ENCODE measurements around the gene TAS2R9.
"Not testable (repeated sequence)": the region's sequence is repeated elsewhere in the genome, so short reads cannot be mapped to it uniquely, and the experiment has no call there.

TAS2R9 gene
- total RNA-seq = 0.09 to 0.46 reads per million in 2 donors

DNA sequence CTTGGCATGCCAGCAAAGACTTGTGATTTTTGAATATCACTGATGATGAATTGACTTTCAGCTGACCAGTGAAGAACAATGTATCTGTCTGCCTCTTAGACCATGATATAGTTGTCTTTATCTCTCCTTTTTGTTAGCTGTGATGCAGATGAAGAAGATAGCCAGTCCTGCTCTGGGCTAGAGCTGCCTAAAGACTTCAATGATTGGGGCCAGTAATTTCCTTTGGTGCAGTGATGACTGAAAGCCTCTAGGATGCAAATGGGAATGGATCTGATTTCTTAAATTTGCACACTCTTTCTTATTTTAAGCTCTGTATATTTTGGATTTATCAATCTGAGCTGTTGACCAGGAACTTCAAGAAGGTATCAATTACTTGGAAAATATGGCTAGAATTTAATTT is at the start of gene TAS2R9:
TAS2R9 (minus strand) TSS at position 101 of the 400 bp plus-strand sequence; CDS start at position 8, 93 bp downstream.
- DNase-seq = no peak

DNA sequence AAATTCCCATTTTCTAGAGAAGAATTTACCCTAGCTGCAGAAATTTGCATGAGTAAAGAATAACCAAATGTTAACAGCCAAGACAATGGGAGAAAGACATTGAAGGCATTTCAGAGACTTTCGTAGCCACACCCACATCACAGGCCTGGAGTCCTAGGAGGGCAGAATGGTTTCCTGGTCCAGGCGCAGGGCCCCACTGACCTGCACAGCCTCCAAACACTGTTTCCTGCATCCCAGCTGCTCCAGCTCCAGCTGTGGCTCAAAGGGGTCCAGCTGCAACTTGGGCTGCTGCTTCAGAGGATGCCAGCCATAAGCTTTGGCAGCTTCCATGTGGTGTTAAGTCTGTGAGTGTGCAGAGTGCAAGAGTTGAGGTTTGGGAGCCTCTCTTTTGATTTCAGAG is 45.8 kb upstream of the TAS2R9 start:
- DNase-seq = no peak

DNA sequence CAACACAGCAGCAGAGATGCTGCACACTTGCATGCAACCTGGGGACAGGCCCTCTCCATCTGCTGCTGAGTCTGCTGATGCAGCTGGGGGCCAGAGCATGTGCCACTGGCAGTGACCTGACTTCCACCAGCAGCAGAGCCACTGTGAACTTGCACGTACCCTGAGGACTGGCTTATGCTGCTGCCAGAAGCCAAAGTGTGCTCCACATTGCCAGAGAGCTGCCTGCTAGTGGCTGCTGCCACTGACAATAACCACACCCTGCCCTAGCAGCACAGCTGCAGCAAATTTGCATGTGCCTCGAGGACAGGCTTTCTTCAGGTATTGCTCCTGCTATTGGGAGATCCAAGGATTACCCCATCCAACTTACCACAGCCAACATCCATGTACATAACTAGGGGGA is 43.8 kb upstream of the TAS2R9 start:
- DNase-seq = no peak

DNA sequence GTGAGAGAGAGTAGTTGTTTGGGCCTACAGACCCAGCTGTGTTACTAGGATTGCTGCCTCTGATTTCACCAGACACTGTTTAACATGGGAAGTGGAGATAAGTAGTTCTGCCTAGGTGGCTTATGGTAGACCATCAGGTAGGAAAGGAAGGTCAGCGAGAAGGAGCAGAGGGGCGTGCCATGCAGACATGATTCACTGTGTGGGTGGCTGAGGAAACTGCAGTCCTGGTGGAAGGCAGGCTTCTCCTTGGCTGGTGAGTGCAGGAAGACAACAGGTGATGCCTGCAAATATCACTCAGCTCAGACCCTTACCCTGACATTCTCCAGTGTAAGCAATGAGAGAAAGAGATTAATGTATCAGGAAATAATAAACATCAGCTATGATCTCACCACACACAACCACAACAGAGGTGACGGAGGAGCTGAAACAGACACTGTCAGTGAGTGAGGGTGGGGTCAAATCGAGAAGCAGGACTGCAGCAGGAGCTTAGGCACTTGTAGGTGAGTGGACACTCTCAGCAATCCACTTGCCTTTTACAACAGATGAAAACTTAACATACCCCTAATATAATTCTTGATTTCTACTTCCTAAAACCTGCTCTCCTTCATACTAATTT is 41.4 kb upstream of the TAS2R9 start:
- DNase-seq = no peak

DNA sequence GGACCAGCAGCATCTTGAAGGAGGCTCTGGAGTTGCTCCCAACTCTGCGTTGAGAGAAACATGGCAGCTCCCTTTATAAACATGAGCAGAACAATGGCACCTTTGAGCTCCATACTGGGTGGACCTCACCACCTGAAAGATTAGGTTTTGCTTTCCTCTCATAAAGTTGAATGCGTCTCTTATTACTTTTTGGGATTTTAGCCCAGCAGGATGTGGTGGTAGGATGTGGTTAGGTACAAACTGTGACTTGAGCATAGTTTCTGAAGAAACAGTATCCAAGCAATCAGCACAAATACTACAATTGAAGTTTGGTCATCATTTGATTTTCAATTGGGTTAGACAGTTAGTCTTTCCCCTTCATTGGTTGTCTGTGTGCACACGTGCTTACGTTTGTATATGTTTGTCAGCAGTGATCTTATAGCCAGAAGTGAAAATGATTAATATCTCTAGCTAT is 39.5 kb upstream of the TAS2R9 start, which contains the start of gene PRR4:
PRR4 (minus strand) TSS at position 51 of the 454 bp plus-strand sequence; CDS start at position 13, 38 bp downstream.
- DNase-seq = no peak

DNA sequence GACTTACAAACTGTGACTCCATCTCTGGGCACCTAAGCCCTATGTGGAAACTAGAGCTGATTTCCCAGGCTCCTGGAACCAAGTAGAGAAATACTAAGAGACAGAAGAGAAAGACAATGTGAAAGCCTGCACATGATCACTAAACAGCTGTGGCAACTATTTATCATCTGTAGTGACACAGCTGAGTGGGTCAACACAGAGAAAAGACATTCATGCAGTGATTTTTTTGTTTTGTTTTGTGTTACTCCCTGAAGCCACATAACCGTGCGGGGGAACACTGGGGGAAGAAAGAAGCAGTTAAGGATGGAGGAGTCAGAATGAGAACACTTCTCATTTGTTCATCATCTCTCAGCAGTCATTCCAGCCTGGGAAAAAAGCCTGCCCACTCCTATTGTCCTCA is 37.8 kb upstream of the TAS2R9 start:
- no peak for DNase-seq

DNA sequence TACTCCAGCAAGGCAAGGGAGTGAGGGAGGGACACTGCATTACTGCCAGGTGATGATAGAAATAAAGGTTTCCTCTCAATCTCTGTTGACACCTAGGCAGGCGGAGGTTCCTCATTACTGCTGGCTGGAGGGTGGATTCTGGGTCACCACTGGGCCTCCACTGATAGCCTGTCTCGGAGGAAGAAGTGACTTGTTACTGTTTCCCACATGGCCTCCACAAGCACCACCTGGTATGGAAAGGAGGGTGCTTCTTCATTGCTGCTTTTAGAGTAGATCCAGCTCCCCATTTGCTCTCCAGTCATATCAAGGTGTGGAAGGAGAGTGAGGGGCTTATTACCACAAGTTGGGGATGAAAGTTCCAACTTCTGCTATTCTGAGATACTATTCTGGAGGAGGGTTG is 32.9 kb upstream of the TAS2R9 start:
- DNase-seq = no peak

DNA sequence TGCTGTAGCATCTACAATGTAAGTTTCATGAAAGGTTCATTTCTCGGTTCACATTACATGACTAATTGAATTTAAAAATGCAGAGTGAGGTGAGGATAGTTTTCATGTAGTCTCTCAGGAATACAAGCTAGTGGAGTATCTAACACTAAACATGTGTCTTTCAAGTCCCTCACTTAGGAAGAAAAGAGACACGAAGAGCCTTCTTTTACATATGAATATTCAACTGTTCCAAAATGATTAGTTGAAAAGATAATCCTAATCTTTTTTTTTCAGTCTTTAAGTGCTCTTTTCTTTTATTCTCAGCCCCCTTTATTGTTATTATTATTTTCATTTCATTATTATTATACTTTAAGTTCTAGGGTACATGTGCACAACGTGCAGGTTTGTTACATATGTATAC is 28.5 kb upstream of the TAS2R9 start:
- no peak for DNase-seq

DNA sequence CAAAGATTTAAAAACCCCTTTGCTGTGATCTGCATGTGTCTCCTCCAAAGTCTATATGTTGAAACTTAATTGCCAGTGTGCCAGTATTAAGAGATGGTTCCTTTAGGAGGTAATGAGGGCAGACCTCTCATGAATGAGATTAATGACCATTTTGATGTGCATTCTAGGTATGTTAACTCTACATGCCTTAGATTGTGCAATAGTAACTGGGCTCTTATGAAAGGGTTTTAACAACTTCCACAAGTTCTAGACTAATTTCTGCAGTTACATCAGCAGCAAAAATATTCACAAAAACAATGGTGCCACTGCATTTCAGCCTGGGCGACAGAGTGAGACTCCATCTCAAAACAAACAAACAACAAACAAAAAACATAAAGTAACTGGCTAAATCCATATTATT is 20.0 kb upstream of the TAS2R9 start:
- no peak for DNase-seq

GRCh38 chr12:10826258-10826657 is 16.3 kb upstream of the TAS2R9 start, which contains the start of gene TAS2R10:
Gene TAS2R10, minus strand, starts transcription at chr12:10826358. Its CDS starts 89 bp downstream, at chr12:10826269.
- no peak for DNase-seq

DNA sequence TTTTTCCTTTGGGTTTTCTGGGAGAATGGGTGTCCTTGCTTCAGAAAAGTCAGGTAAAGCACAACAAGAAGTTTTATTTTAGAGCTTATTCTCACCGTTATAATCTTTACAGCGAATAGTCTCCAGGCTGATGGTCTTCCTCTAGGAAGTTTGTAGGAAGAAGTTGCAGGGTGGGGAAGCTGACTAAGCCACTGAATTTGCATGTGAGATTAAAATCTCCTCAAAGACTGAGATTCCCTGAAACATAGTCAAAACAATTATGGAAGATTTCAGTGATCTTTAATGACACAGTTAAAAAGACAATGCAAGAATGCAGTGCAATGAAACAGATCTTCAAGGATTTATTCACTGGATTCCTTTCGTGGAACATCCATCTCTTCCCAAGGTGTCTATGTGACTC is 15.0 kb upstream of the TAS2R9 start:
- DNase-seq = no peak

DNA sequence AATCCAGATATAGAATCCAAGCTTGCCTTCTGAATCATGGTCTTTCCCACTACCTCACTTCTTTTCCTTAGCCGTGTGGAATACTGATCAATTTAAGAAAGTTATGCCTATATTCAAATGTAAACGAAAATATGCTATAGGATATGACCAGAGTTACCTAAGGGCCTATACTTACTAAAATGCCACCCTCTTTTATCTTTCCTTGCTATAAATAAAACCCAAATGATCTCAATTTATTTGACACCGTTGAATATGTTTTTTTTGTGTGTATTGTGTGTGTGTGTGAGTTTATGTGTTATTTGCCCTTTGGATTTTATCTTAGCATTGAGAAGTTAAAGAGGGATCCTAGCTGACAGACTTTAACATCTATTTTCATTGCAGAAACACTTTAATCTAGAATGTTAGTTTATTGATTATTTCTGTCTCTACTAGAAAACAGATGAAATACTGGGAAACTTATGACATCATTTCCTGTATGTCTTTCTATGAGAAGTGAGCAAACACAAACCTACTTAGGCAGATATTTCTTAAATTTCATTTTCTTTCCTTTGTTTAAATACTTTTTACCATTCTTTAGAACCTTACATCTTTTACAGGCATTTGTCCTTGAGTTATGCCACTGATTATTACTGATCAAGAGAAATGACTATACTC is 2.0 kb upstream of the TAS2R9 start:
- no peak for DNase-seq

DNA sequence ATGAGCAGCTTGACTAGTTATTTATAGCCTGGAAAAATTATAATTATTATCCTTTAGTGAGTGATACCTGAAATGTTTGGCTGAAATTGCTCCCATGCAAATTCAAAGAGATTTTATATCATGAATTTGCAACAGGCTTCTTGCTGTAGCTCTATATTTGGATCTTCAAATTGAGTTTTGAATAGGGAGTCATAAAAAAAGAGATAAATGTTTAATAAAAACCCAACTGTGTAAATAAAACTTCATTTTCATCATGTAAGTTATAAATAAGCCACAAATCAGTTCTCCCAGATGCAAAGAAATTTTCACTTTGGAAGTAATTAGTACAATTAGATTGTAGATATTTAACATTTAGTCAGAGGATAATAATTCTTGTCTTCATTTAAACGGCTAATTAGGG is 2.8 kb downstream of the TAS2R9 start, which contains the start of gene TAS2R8:
TAS2R8 (minus strand) TSS at position 101 of the 400 bp plus-strand sequence. CDS start 306 bp downstream, outside the sequence.
- no peak for DNase-seq

DNA sequence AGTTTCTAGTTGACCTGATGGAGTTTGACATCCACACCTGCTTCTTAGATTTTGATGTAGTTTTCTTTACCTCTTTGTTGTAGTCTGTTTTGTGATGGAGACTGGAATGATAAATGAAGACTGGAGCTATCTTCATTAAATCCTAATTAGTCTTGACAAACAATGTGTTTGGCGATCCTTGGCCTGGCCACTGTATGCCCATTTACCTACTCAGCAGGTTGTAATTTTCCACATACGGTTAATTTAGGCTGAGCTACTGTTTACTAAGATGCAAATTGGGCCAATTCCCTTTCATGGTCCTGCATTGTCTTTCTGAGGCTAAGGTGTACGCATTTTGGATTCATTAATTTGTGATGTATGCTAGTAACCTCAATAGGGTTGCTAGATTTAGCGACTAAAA is 7.4 kb downstream of the TAS2R9 start, which contains the start of gene TAS2R7:
TAS2R7 (minus strand) TSS at position 41 of the 400 bp plus-strand sequence. CDS start 57 bp downstream, outside the sequence.
- no peak for DNase-seq

DNA sequence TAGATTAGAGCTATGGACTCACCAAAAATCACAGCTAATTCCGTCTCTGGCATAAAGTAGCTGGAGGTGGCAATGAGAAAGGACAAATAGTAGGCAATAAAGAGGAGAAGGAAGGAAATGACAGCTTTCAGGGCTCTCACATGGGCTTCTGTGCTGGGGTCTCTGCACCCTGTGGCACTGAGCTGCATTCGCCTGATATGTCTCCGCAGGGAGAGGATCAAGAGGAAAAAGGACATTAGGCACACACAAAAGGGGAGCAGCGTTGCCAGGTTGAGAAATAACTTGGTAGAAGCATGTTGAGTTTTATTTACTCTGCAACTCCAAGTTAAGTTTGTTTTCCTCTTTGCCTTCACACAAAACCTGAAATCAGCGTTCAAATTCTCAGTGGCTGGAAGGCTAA is 8.2 kb downstream of the TAS2R9 start:
- no peak for DNase-seq

DNA sequence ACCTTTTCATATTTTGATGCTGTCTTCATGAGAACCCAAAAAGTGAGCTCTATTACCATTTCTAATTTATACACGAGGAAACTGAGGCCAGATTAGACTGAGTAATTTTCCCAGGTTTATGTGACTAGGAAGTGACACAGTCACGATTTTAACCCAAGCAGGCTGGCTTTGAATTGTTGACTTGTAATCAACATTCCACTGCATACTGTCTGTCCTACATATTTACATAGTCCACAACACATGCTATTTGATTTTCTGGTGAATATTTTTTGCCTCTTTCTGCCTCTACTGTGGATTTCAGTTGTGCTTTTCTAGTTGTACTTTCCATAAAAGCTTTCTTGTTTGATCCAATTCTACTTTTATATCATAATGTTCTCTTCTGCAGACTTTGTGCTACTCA is 15.7 kb downstream of the TAS2R9 start:
- no peak for DNase-seq

GRCh38 chr12:10791769-10792168 is 18.2 kb downstream of the TAS2R9 start:
- not testable (repeated sequence) for DNase-seq

GRCh38 chr12:10783252-10783651 is 26.7 kb downstream of the TAS2R9 start:
- no peak for DNase-seq

GRCh38 chr12:10779103-10779502 is 30.9 kb downstream of the TAS2R9 start:
- DNase-seq = no peak

- DNase-seq = no peak
Measured at GRCh38 chr12:10771132-10771733, 38.7 kb downstream of the TAS2R9 start.

DNA sequence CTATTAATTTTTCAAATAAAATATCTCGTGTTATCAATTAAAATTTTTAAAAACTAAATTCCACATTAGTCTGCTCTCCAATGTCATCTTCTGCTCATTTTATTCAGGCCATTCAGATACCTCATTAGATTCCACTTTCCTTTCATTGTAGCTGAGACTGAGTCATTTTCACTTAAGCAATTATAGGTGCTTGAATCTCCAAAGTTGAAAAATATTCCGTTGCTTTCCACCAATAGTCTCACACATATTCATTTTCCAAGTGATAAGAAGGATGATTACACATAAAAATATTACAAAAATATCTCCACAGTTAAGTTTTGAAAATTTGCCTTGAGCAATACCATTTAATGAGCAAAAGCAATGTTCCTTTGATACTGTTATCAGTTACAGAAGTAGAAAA is 50.3 kb downstream of the TAS2R9 start:
- no peak for DNase-seq
